ENCODE measurements around the gene CENPVL2. TPM values are rescaled to one million over a fixed set of nuclear protein-coding genes. Genes with fewer than 3 reads are reported as not detected.
"Not testable (repeated sequence)": the region's sequence is repeated elsewhere in the genome, so short reads cannot be mapped to it uniquely, and the experiment has no call there.

The CENPVL2 gene
- total RNA-seq = 0.31 to 0.68 TPM (median 0.49 TPM) in 3 replicates

GRCh38 chrX:51682720-51683062 is at the start of gene CENPVL2:
Gene CENPVL2, minus strand, starts transcription at chrX:51682831. Its CDS starts 0 bp downstream, at chrX:51682831.
- not testable (repeated sequence) for H3K4me3 Mint-ChIP-seq; H3K9me3 Mint-ChIP-seq; DNase-seq (ENCODE audit: low spot score in 2 of 2, unreplicated experiment in 2 of 2); H3K27ac Mint-ChIP-seq; H3K27me3 Mint-ChIP-seq (ENCODE audit: low read depth); H3K36me3 Mint-ChIP-seq; H3K4me1 Mint-ChIP-seq

- H3K27me3 Mint-ChIP-seq (ENCODE audit: low read depth) = peaks cover 7% of the 10 kb centered on the region
These were observed 45.6 kb upstream of the CENPVL2 start for GRCh38 chrX:51728202-51728601.

GRCh38 chrX:51712943-51713647 is 30.5 kb upstream of the CENPVL2 start:
- not testable (repeated sequence) for H3K4me1 Mint-ChIP-seq; DNase-seq (ENCODE audit: low spot score in 2 of 2, unreplicated experiment in 2 of 2); H3K9me3 Mint-ChIP-seq; H3K36me3 Mint-ChIP-seq; H3K4me3 Mint-ChIP-seq; H3K27ac Mint-ChIP-seq; H3K27me3 Mint-ChIP-seq (ENCODE audit: low read depth)

More at GRCh38 chrX:51728202-51728601, 45.6 kb upstream of the CENPVL2 start:
- Mint-ChIP-seq H3K4me3 (no peak overlapping the region), H3K36me3 (no peaks in the 10 kb centered on the region), H3K9me3 (peaks cover 16% of the 10 kb centered on the region), H3K27ac (no peak overlapping the region), H3K4me1 (no peaks in the 10 kb centered on the region)
- TF ChIP-seq CTCF (IDR thresholded peaks at IDR 0.05; ENCODE audit: unreplicated experiment) = no peak
- no peak for DNase-seq (ENCODE audit: low spot score in 2 of 2, unreplicated experiment in 2 of 2)

GRCh38 chrX:51710277-51711164 is 27.9 kb upstream of the CENPVL2 start, which contains the start of gene CENPVL1:
Gene CENPVL1, plus strand, starts transcription at chrX:51710512. Its CDS starts 0 bp downstream, at chrX:51710512.
- not testable (repeated sequence) for H3K27me3 Mint-ChIP-seq (ENCODE audit: low read depth); H3K27ac Mint-ChIP-seq; H3K9me3 Mint-ChIP-seq; H3K36me3 Mint-ChIP-seq; DNase-seq (ENCODE audit: low spot score in 2 of 2, unreplicated experiment in 2 of 2); H3K4me3 Mint-ChIP-seq; H3K4me1 Mint-ChIP-seq

- Mint-ChIP-seq H3K27me3 (ENCODE audit: low read depth) (peaks cover 33% of the 10 kb centered on the region), H3K4me3 (no peak overlapping the region), H3K36me3 (no peaks in the 10 kb centered on the region), H3K9me3 (peaks cover 20% of the 10 kb centered on the region), H3K4me1 (no peaks in the 10 kb centered on the region), H3K27ac (no peak overlapping the region)
- no peak for TF ChIP-seq CTCF (IDR thresholded peaks at IDR 0.05; ENCODE audit: unreplicated experiment)
- no peak for DNase-seq (ENCODE audit: low spot score in 2 of 2, unreplicated experiment in 2 of 2)
These were observed 14.8 kb upstream of the CENPVL2 start for GRCh38 chrX:51697397-51697796.

- Mint-ChIP-seq H3K36me3 (no peaks in the 10 kb centered on the region), H3K4me3 (no peak overlapping the region), H3K27me3 (ENCODE audit: low read depth) (peaks cover 26% of the 10 kb centered on the region), H3K4me1 (no peaks in the 10 kb centered on the region), H3K9me3 (peaks cover 12% of the 10 kb centered on the region), H3K27ac (no peak overlapping the region)
- no peak for DNase-seq (ENCODE audit: low spot score in 2 of 2, unreplicated experiment in 2 of 2)
- TF ChIP-seq CTCF (IDR thresholded peaks at IDR 0.05; ENCODE audit: unreplicated experiment) = no peak
These were observed 11.6 kb upstream of the CENPVL2 start for GRCh38 chrX:51694254-51694653.

GRCh38 chrX:51681808-51682719 is 567 bp downstream of the CENPVL2 start:
- H3K27ac Mint-ChIP-seq = not testable (repeated sequence)

GRCh38 chrX:51679689-51680433 is 2.8 kb downstream of the CENPVL2 start:
- DNase-seq (ENCODE audit: low spot score in 2 of 2, unreplicated experiment in 2 of 2); H3K27ac Mint-ChIP-seq; H3K4me3 Mint-ChIP-seq; H3K9me3 Mint-ChIP-seq; H3K36me3 Mint-ChIP-seq; H3K27me3 Mint-ChIP-seq (ENCODE audit: low read depth); H3K4me1 Mint-ChIP-seq: not testable (repeated sequence)

More at GRCh38 chrX:51681808-51682719, 567 bp downstream of the CENPVL2 start:
- DNase-seq (ENCODE audit: low spot score in 2 of 2, unreplicated experiment in 2 of 2); H3K9me3 Mint-ChIP-seq; H3K4me1 Mint-ChIP-seq; H3K4me3 Mint-ChIP-seq; H3K36me3 Mint-ChIP-seq; H3K27me3 Mint-ChIP-seq (ENCODE audit: low read depth): not testable (repeated sequence)
